SK-N-SH (cell line): ENCODE measurements around the gene ZBTB34. TPM values are rescaled to one million over a fixed set of nuclear protein-coding genes. Genes with fewer than 3 reads are reported as not detected.
"Not testable (repeated sequence)": the region's sequence is repeated elsewhere in the genome, so short reads cannot be mapped to it uniquely, and the experiment has no call there.

Experiments
- CTCF ChIA-PET: fragments of 300-600, 350-600 bp; formaldehyde crosslinking; extraction: SDS; loops from one replicate; lab custom pipeline; 2021; lab: Yijun Ruan, JAX
- POLR2A ChIA-PET: fragments of 350-600 bp; sonication (Branson Sonifier 250); formaldehyde crosslinking; extraction: SDS; loops from one replicate; lab custom pipeline; 2020; ENCODE audit warnings: antibody characterized with exemption, inconsistent platforms; lab: Yijun Ruan, JAX
- DNase-seq: peaks from one replicate; pipeline ENCODE4 v3.0.0; 2012
- H2AFZ ChIP-seq: fragments of 200-600 bp; sonication (generic); 2 replicates; pipeline ENCODE4 v1.8.1; 2016; ENCODE audit warnings: antibody characterized with exemption, mild to moderate bottlenecking, low read depth
- H3F3A ChIP-seq: fragments of 200-600 bp; sonication (generic); replicated peaks from 2 replicates; pipeline ENCODE3; 2016; ENCODE audit warnings: antibody characterized with exemption, mild to moderate bottlenecking; ENCODE audit not compliant: insufficient read depth
- H3K27ac ChIP-seq, 2 experiments: fragments of 200-500 bp in 1 of 2; fragments of 200-600 bp in 1 of 2; sonication (Bioruptor generic) in 1 of 2; sonication (generic), shearing (Covaris generic) in 1 of 2; 2 replicates each; pipeline versions ENCODE4 v1.5.1 to v1.6.1; 2014 to 2016; ENCODE audit warnings: low read depth in 2 of 2, inconsistent platforms in 1 of 2, low read length in 1 of 2, mild to moderate bottlenecking in 1 of 2, mixed read lengths in 1 of 2
- H3K27me3 ChIP-seq: fragments of 200-600 bp; sonication (generic), shearing (Covaris generic); 2 replicates; pipeline ENCODE4 v1.6.1; 2016; ENCODE audit warnings: mixed run types; ENCODE audit not compliant: insufficient read depth
- H3K36me3 ChIP-seq, 2 experiments: fragments of 200-500 bp in 1 of 2; fragments of 200-600 bp in 1 of 2; sonication (Bioruptor generic) in 1 of 2; sonication (generic) in 1 of 2; replicated peaks in 1 of 2; 2 replicates each; pipeline versions ENCODE3 to v1.5.1; 2014 to 2016; ENCODE audit warnings: low read length in 1 of 2, mild to moderate bottlenecking in 1 of 2; ENCODE audit not compliant: insufficient read depth in 2 of 2, control insufficient read depth in 1 of 2
- H3K4me1 ChIP-seq, 2 experiments: fragments of 200-500 bp in 1 of 2; fragments of 200-600 bp in 1 of 2; sonication (Bioruptor generic) in 1 of 2; sonication (generic), shearing (Covaris generic) in 1 of 2; 2 replicates each; pipeline versions ENCODE4 v1.5.1 to v1.6.1; 2014 to 2016; ENCODE audit warnings: low read depth in 1 of 2, low read length in 1 of 2, mixed run types in 1 of 2; ENCODE audit not compliant: insufficient read depth in 2 of 2, control insufficient read depth in 1 of 2
- H3K4me2 ChIP-seq: fragments of 200-600 bp; sonication (generic), shearing (Covaris generic); 2 replicates; pipeline ENCODE4 v1.6.1; 2017; ENCODE audit warnings: mixed run types
- H3K4me3 ChIP-seq, 2 experiments: fragments of 200-500 bp in 1 of 2; fragments of 200-600 bp in 1 of 2; sonication (Bioruptor generic) in 1 of 2; sonication (generic), shearing (Covaris generic) in 1 of 2; 2 replicates each; pipeline versions ENCODE4 v1.5.1 to v1.8.1; 2014 to 2016; ENCODE audit warnings: low read depth in 2 of 2, inconsistent platforms in 1 of 2, low read length in 1 of 2, mild to moderate bottlenecking in 1 of 2, mixed read lengths in 1 of 2, moderate library complexity in 1 of 2
- H3K79me2 ChIP-seq: fragments of 200-600 bp; sonication (generic); 2 replicates; pipeline ENCODE4 v1.8.1; 2017; ENCODE audit warnings: mild to moderate bottlenecking; ENCODE audit not compliant: insufficient read depth
- H3K9ac ChIP-seq: fragments of 200-600 bp; sonication (generic); 2 replicates; pipeline ENCODE4 v1.6.1; 2017; ENCODE audit warnings: mixed run types
- H3K9me2 ChIP-seq: fragments of 200-600 bp; sonication (generic); 2 replicates; pipeline ENCODE4 v1.6.1; 2017; ENCODE audit warnings: mixed run types
- H3K9me3 ChIP-seq: fragments of 200-600 bp; sonication (generic); 2 replicates; pipeline ENCODE4 v1.6.1; 2017; ENCODE audit warnings: mixed run types, mild to moderate bottlenecking, moderate library complexity
- H4K20me1 ChIP-seq: fragments of 200-600 bp; sonication (generic); 2 replicates; pipeline ENCODE4 v1.6.1; 2017; ENCODE audit warnings: mild to moderate bottlenecking, mixed run types; ENCODE audit not compliant: insufficient read depth
- CHD2 ChIP-seq: fragments of 150-350 bp; IDR thresholded peaks from 2 replicates; pipeline ENCODE4 v1.6.1; 2018; ENCODE audit warnings: low read length; ENCODE audit not compliant: partially characterized antibody
- IRF3 ChIP-seq: fragments of 150-350 bp; IDR thresholded peaks from 2 replicates; pipeline ENCODE4 v1.6.1; 2016; ENCODE audit warnings: mild to moderate bottlenecking, low read depth, low read length
- JUND ChIP-seq: IDR thresholded peaks from 2 replicates; pipeline ENCODE4 v1.4.0; 2012
- POLR2AphosphoS5 ChIP-seq: IDR thresholded peaks from 2 replicates; pipeline ENCODE4 v1.6.1; 2012; ENCODE audit warnings: low read depth, low read length
- RXRA ChIP-seq: IDR thresholded peaks from 2 replicates; pipeline ENCODE4 v1.4.0; 2012; ENCODE audit warnings: low read depth, mild to moderate bottlenecking, borderline replicate concordance
- TCF12 ChIP-seq: IDR thresholded peaks from 2 replicates; pipeline ENCODE4 v1.4.0; 2012
- TEAD4 ChIP-seq: IDR thresholded peaks from 2 replicates; pipeline ENCODE4 v1.4.0; 2012; ENCODE audit warnings: mild to moderate bottlenecking, borderline replicate concordance; ENCODE audit not compliant: insufficient read depth
- WGBS: methylation state at CpG from one replicate; pipeline ENCODE4 v1.1.6; 2017; ENCODE audit warnings: low lambda C conversion rate; 5-methylcytosine and 5-hydroxymethylcytosine counted together
- polyA plus RNA-seq, 3 experiments: library from polyadenylated mRNA; depleted of rRNA; stranded (reverse); fragments of >200 nt; gene quantifications; 2 replicates each; pipeline ENCODE4 v1.2.3, GENCODE V29; 2012
- TF ChIP-seq, protein P1 (sequence below): IDR thresholded peaks from 2 replicates; pipeline ENCODE4; 2012

Gene ZBTB34
- polyA plus RNA-seq, 1 of the 3 experiments (the other 2 are of a cell fraction): 2.9 TPM

DNA sequence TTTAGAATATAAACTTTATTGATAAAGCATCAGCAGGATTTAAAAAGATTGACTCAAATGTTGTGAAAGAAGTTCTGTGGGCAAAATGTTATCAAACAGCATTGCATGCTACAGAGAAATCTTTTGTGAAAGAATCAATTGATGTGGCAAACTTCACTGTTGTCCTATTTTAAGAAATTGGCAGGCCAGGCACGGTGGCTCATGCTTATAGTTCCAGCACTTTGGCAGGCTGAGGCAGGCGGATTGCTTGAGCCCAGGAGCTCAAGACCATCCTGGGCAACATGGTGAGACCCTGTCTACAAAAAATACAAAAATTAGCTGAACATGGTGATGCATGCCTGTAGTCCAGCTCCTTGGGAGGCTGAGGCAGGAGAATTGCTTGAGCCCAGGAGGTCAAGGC, 38.2 kb upstream of the ZBTB34 start:
- WGBS: 80% methylated on average over 2 of the region's 2 CpGs
- Histone ChIP-seq H3K27ac (no peak overlapping the region), H3K4me3 (no peak overlapping the region), H3F3A (peaks cover 8% of the 10 kb centered on the region), H3K27me3 (no peaks in the 10 kb centered on the region), H3K36me3 (peaks cover 0 to 52% of the 10 kb centered on the region in 2 experiments), H3K79me2 (peaks cover 71% of the 10 kb centered on the region), H4K20me1 (peaks cover 19% of the 10 kb centered on the region), H3K9ac (no peak overlapping the region), H3K4me1 (no peaks in the 10 kb centered on the region), H3K9me3 (peaks cover 9% of the 10 kb centered on the region), H3K4me2 (no peak overlapping the region), H2AFZ (no peak overlapping the region), H3K9me2 (no peaks in the 10 kb centered on the region)
- DNase-seq: no peak
- POLR2A ChIA-PET: interaction anchor here (0.6 kb wide), 1 partner anchor 18 kb away, joined by 4 read pairs; the partner anchor contains the start of gene ZBTB43
- CTCF ChIA-PET: no interaction called here
- no peak for TF ChIP-seq TEAD4
- TF ChIP-seq CHD2: no peak
- no peak for TF ChIP-seq POLR2AphosphoS5
- TF ChIP-seq, protein P1, sequence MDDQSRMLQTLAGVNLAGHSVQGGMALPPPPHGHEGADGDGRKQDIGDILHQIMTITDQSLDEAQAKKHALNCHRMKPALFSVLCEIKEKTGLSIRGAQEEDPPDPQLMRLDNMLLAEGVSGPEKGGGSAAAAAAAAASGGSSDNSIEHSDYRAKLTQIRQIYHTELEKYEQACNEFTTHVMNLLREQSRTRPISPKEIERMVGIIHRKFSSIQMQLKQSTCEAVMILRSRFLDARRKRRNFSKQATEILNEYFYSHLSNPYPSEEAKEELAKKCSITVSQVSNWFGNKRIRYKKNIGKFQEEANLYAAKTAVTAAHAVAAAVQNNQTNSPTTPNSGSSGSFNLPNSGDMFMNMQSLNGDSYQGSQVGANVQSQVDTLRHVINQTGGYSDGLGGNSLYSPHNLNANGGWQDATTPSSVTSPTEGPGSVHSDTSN: no peak
- TF ChIP-seq RXRA: no peak
- no peak for TF ChIP-seq IRF3
- no peak for TF ChIP-seq JUND

GRCh38 chr9:126822873-126823272, 37.6 kb upstream of the ZBTB34 start:
- Histone ChIP-seq H3K4me2 (no peak overlapping the region), H4K20me1 (peaks cover 19% of the 10 kb centered on the region), H2AFZ (no peak overlapping the region), H3F3A (peaks cover 8% of the 10 kb centered on the region), H3K36me3 (peaks cover 0 to 52% of the 10 kb centered on the region in 2 experiments), H3K4me1 (no peaks in the 10 kb centered on the region), H3K4me3 (no peak overlapping the region), H3K79me2 (peaks cover 71% of the 10 kb centered on the region), H3K27me3 (no peaks in the 10 kb centered on the region), H3K9me2 (no peaks in the 10 kb centered on the region), H3K9ac (no peak overlapping the region), H3K27ac (no peak overlapping the region), H3K9me3 (peaks cover 9% of the 10 kb centered on the region)
- WGBS: 100% methylated on average over 1 of the region's 1 CpG
- CTCF ChIA-PET: no interaction called here
- TF ChIP-seq TCF12: no peak
- POLR2A ChIA-PET: no interaction called here
- DNase-seq: no peak

DNA sequence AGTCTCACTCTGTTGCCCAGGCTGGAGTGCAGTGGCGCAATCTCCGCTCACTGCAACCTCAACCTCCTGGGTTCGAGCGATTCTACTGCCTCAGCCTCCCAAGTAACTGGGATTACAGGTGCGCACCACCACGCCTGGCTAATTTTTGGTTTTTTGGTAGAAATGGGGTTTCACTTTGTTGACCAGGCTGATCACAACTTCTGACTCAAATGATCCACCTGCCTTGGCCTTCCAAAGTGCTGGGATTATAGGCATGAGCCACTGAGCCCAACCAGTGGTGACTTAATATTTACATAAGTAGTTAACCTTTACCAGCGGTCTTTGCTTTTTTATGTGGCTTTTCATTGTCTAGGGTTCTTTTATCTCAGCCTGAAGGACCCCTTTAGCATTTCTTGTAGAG, 36.4 kb upstream of the ZBTB34 start:
- H3K27me3 ChIP-seq, H3K27ac ChIP-seq, H3K4me1 ChIP-seq, H3F3A ChIP-seq, H3K4me3 ChIP-seq, H3K9ac ChIP-seq, H3K9me3 ChIP-seq, H3K4me2 ChIP-seq, H3K9me2 ChIP-seq, DNase-seq, POLR2A ChIA-PET, CTCF ChIA-PET, H2AFZ ChIP-seq: not testable (repeated sequence)
- WGBS: 93% methylated on average over 7 of the region's 7 CpGs
- H3K79me2 ChIP-seq: peaks cover 64% of the 10 kb centered on the region
- H4K20me1 ChIP-seq: peaks cover 24% of the 10 kb centered on the region
- peaks cover 0 to 42% of the 10 kb centered on the region in 2 experiments for H3K36me3 ChIP-seq
